Suprapubic skin (tissue), 4 donors: Measurements from ENCODE around the gene EEA1. TPM values are rescaled to one million over a fixed set of nuclear protein-coding genes. Genes with fewer than 3 reads are reported as not detected.
"Not testable (repeated sequence)": the region's sequence is repeated elsewhere in the genome, so short reads cannot be mapped to it uniquely, and the experiment has no call there.

Experiments
- DNase-seq, 2 donors: peaks; one replicate each; pipeline ENCODE4 v3.0.0-alpha.2; 2019; ENCODE audit warnings: low spot score in 2 of 2
- H3K27ac ChIP-seq: fragments of 200-600 bp; sonication (generic); one replicate; pipeline ENCODE4 v1.5.1; 2019
- H3K27me3 ChIP-seq: fragments of 200-600 bp; sonication (generic); one replicate; pipeline ENCODE4 v1.5.1; 2019
- H3K36me3 ChIP-seq: fragments of 200-600 bp; sonication (generic); one replicate; pipeline ENCODE4 v1.5.1; 2019
- H3K4me1 ChIP-seq: fragments of 200-600 bp; sonication (generic); one replicate; pipeline ENCODE4 v1.5.1; 2019
- H3K4me3 ChIP-seq: fragments of 200-600 bp; sonication (generic); one replicate; pipeline ENCODE4 v1.5.1; 2019; ENCODE audit warnings: mild to moderate bottlenecking
- H3K9me3 ChIP-seq: fragments of 200-600 bp; sonication (generic); one replicate; pipeline ENCODE4 v1.5.1; 2019
- EP300 ChIP-seq: sonication (generic); formaldehyde crosslinking; IDR thresholded peaks from one replicate; pipeline ENCODE4 v1.6.1; 2017; ENCODE audit warnings: antibody characterized with exemption
- POLR2A ChIP-seq, 2 donors: fragments of 450-650 bp; IDR thresholded peaks; one replicate each; pipeline ENCODE4 v1.6.1; 2017; ENCODE audit warnings: antibody characterized with exemption in 2 of 2, mild to moderate bottlenecking in 2 of 2, moderate library complexity in 2 of 2
- POLR2AphosphoS5 ChIP-seq, 3 donors: sonication (generic); formaldehyde crosslinking; IDR thresholded peaks; one replicate each; pipeline ENCODE4 v1.6.1; 2017; ENCODE audit warnings: antibody characterized with exemption in 3 of 3
- WGBS: methylation state at CpG from one replicate; pipeline ENCODE4 v1.1.5; 2018; 5-methylcytosine and 5-hydroxymethylcytosine counted together
- total RNA-seq, 4 donors: library from RNA; depleted of rRNA; stranded (reverse); fragments of >200 nt; gene quantifications; one replicate each; pipeline ENCODE4 v1.1.0, GENCODE V29; 2016
- TF ChIP-seq, protein P1 (sequence below), 2 donors: fragments of 200-600 bp in 1 of 2; fragments of 450-650 bp in 1 of 2; sonication (generic) in 1 of 2; IDR thresholded peaks; one replicate each; pipeline ENCODE4 v1.5.1; 2016 to 2019; ENCODE audit warnings: antibody characterized with exemption in 2 of 2, mild to moderate bottlenecking in 1 of 2, moderate library complexity in 1 of 2

Gene EEA1
- total RNA-seq, 4 donors from 2014 or later, result 17.9 to 55.0 (median 23.2) TPM

DNA sequence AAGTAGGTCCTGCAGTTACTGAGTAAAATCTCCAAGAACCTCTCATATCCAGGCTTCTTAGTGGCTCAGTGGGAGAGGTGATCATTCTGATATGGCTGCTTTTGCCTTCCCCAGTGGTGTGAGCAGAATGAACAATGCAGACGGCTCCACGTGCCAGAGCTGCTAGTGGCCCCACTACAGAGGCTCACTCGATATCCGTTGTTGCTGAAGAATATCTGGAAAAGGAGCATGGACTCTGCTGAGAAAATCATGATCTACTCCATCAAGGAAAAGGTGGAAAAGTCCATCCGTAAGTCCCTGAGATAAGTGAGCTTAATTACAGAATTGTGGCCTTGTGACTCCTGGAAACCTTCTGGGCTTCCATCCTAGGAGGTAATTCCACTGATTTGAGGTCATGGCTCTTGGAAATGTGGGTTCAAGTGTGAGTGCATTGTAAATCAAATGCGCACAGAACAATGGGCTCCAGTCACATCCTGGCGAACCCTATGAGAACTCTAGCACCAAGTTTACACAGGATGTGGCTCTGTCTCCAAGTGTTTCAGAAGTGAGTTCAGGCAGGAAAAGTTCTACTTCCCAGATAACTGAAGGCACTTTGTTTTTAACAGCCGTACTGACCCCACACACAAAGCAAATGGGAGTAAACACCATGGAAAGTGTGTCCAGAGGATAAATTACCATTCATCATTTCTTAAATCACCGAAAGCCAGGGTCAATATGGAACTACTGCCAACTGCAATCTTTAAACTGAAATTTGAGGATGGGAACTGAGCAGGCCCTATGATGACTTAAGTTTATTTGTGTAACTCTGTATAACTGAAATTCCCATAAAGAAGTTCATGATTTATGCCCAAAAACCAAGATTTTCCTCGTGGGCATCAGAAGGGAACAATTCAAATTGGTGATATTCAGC lies 174.9 kb downstream of the EEA1 start:
- no peaks in the 10 kb centered on the region for H3K4me1 ChIP-seq
- no peaks in the 10 kb centered on the region for H3K36me3 ChIP-seq
- H3K9me3 ChIP-seq, result no peaks in the 10 kb centered on the region
- H3K4me3 ChIP-seq, result no peak overlapping the region
- no peaks in the 10 kb centered on the region for H3K27me3 ChIP-seq
- TF ChIP-seq POLR2AphosphoS5 (IDR thresholded peaks at IDR 0.05) (no peak), POLR2A (IDR thresholded peaks at IDR 0.05) (no peak), EP300 (no peak)
- TF ChIP-seq, protein P1, sequence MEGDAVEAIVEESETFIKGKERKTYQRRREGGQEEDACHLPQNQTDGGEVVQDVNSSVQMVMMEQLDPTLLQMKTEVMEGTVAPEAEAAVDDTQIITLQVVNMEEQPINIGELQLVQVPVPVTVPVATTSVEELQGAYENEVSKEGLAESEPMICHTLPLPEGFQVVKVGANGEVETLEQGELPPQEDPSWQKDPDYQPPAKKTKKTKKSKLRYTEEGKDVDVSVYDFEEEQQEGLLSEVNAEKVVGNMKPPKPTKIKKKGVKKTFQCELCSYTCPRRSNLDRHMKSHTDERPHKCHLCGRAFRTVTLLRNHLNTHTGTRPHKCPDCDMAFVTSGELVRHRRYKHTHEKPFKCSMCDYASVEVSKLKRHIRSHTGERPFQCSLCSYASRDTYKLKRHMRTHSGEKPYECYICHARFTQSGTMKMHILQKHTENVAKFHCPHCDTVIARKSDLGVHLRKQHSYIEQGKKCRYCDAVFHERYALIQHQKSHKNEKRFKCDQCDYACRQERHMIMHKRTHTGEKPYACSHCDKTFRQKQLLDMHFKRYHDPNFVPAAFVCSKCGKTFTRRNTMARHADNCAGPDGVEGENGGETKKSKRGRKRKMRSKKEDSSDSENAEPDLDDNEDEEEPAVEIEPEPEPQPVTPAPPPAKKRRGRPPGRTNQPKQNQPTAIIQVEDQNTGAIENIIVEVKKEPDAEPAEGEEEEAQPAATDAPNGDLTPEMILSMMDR (IDR thresholded peaks at IDR 0.05), result no peak
- whole genome bisulfite sequencing, result 80% methylated on average over 10 of the region's 10 CpGs
- no peak overlapping the region for H3K27ac ChIP-seq
- DNase-seq, result no peak

DNA sequence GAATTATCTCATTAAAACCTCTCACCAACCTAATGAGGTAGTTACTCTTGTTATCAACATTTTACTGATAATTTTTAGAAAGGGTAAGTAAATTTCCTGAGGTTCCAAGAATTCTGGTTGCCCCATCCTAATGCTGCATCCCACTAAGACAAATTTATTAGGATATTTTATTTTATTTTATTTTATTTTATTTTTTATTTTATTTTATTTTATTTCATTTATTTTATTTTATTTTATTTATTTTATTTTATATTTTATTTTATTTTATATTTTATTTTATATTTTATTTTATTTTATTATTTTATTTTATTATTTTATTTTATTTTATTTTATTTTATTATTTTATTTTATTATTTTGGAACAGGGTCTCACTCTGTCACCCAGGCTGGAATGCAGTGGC lies 179.4 kb downstream of the EEA1 start:
- H3K27ac ChIP-seq, H3K4me3 ChIP-seq, DNase-seq, H3K27me3 ChIP-seq, H3K9me3 ChIP-seq, H3K36me3 ChIP-seq: not testable (repeated sequence)
- H3K4me1 ChIP-seq, result peaks cover 19% of the 10 kb centered on the region

DNA sequence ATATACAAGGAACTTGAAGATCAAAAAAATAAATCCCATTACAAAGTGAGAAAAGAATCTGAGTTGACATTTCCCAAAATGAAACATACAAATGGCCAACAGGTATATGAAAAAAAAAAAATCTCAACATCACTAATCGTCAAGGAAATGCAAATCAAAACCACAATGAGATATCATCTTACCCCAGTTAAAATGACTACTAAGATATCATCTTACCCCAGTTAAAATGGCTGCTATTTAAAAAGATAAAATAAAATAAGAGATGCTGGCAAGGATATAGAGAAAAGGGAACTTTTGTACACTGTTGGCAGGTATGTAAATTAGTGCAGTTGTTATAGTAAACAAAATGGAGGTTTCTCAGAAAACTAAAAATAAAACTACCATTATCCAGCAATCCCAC lies 181.9 kb downstream of the EEA1 start:
- 70% methylated on average over 1 of the region's 1 CpG for WGBS
- no peak overlapping the region for H3K27ac ChIP-seq
- TF ChIP-seq EP300, result no peak
- TF ChIP-seq, protein P1 (IDR thresholded peaks at IDR 0.05), result no peak
- no peak for TF ChIP-seq POLR2AphosphoS5 (IDR thresholded peaks at IDR 0.05)
- no peak for TF ChIP-seq POLR2A (IDR thresholded peaks at IDR 0.05)
- H3K36me3 ChIP-seq, result no peaks in the 10 kb centered on the region
- H3K9me3 ChIP-seq, result no peaks in the 10 kb centered on the region
- no peak for DNase-seq
- H3K4me3 ChIP-seq, result no peak overlapping the region
- peaks cover 19% of the 10 kb centered on the region for H3K4me1 ChIP-seq
- no peaks in the 10 kb centered on the region for H3K27me3 ChIP-seq

DNA sequence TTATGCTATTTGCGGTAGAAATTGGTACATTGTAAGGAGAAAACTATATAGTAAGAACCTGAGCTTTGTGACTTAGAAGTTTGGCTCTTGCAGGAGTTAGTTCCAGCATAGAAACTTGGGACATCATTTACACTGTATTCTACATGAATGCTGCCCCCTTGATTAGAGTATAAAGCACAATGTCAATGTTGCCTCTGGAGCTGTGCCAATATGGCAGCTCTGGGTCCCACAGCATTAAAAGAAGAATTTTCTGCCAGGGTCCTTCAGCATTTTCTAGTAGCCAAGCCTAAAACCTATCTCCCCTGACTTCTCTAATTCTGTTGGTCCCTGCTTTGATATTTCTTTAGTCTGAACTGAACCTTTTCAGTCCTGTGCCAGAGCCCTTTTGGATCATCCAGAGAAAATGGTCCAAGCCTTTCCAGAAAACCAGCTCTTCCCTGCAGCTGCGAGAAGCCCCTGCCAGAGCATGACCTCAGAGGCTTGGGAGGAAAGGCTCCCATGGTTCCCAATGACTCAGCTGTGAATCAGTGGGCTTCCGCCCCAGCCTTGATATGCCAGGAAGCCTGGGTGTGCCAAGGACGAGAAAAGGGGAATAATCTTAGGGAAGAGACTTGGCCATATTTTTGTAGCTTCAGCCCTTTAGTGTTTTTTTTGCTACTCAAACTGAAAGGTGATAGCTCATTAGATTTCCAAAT lies 183.1 kb downstream of the EEA1 start:
- TF ChIP-seq, protein P1 (IDR thresholded peaks at IDR 0.05), result no peak
- TF ChIP-seq POLR2AphosphoS5 (IDR thresholded peaks at IDR 0.05), result no peak
- TF ChIP-seq POLR2A (IDR thresholded peaks at IDR 0.05), result no peak
- TF ChIP-seq EP300, result no peak
- H3K36me3 ChIP-seq, result no peaks in the 10 kb centered on the region
- DNase-seq, result peak; percentile 83 to 91
- peaks cover 19% of the 10 kb centered on the region for H3K4me1 ChIP-seq
- H3K4me3 ChIP-seq, result no peak overlapping the region
- no peaks in the 10 kb centered on the region for H3K27me3 ChIP-seq
- peak overlapping the region; percentile 49 for H3K27ac ChIP-seq
- 33% methylated on average over 4 of the region's 4 CpGs for WGBS
- H3K9me3 ChIP-seq, result no peaks in the 10 kb centered on the region

DNA sequence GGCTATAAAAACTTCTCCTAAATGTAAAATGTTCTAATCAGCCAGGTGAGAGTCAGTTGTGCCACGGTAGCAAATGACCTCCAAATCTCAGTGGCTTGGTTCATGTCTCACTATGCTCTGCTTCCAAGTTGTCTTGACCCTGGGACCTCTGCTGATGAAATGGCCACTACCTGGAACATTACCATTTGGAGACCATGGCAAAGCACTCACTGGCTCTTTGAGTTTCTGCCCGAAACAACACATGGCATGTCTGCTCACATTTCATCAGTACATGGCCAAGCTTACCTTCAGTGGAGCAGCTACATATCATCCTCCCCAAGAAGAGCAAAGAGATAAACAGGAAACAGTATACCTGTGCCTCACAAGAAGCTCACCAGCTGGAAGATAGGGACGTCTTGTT lies 186.1 kb downstream of the EEA1 start:
- Histone ChIP-seq H3K27me3 (no peaks in the 10 kb centered on the region), H3K4me3 (no peak overlapping the region), H3K27ac (no peak overlapping the region), H3K36me3 (no peaks in the 10 kb centered on the region), H3K9me3 (no peaks in the 10 kb centered on the region), H3K4me1 (peaks cover 19% of the 10 kb centered on the region)
- 88% methylated on average over 3 of the region's 3 CpGs for WGBS
- TF ChIP-seq POLR2AphosphoS5 (IDR thresholded peaks at IDR 0.05), result no peak
- DNase-seq, result no peak

DNA sequence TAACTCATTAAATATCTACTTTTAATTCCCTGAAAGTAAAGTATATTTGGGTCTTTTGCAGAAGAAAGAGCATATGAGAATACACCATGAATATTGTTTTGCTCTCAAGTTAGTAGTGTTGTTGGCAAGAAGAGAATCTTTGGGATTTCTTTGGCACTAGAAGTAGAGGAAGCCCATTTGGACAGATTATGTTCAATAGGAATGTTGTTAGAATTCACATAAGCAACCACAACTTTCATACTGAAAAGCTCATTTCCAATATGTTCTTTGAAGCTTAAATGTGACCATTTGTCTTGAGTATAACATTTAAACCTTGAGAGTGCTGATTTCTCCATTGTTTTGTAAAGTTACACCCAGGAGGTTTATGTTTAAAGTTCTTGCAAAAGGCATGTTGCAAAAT lies 188.7 kb downstream of the EEA1 start:
- Histone ChIP-seq H3K27ac (no peak overlapping the region), H3K9me3 (no peaks in the 10 kb centered on the region), H3K4me1 (peaks cover 7% of the 10 kb centered on the region), H3K4me3 (no peak overlapping the region), H3K27me3 (no peaks in the 10 kb centered on the region), H3K36me3 (no peaks in the 10 kb centered on the region)
- no peak for DNase-seq
- TF ChIP-seq EP300 (no peak), POLR2A (IDR thresholded peaks at IDR 0.05) (no peak), POLR2AphosphoS5 (IDR thresholded peaks at IDR 0.05) (no peak)
- TF ChIP-seq, protein P1 (IDR thresholded peaks at IDR 0.05), result no peak
